Body of pancreas (tissue), 4 donors: ENCODE data around the gene IPO4. TPM values are rescaled to one million over a fixed set of nuclear protein-coding genes. Genes with fewer than 3 reads are reported as not detected.

Source experiments
- ATAC-seq: fragments of 150-250 bp; one replicate; pipeline ENCODE4 v1.9.1; 2016
- DNase-seq, 4 donors: peaks; one replicate each; pipeline ENCODE4 v3.0.0-alpha.2; 2019
- H3K27ac ChIP-seq, 4 donors: fragments of 200-600 bp; sonication (generic); 1 replicate in 3 of 4; 2 replicates in 1 of 4; pipeline versions ENCODE4 v1.5.1 to v1.6.1; 2016 to 2019; ENCODE audit warnings: mild to moderate bottlenecking in 1 of 4, mixed read lengths in 1 of 4, moderate library complexity in 1 of 4
- H3K27me3 ChIP-seq, 2 donors: fragments of 200-600 bp; sonication (generic); one replicate each; pipeline ENCODE4 v1.6.0; 2016; ENCODE audit warnings: mild to moderate bottlenecking in 1 of 2
- H3K36me3 ChIP-seq, 2 donors: fragments of 200-600 bp; sonication (generic); replicated peaks in 1 of 2; 2 replicates each; pipeline ENCODE4 v1.5.1; 2016; ENCODE audit warnings: low read depth in 2 of 2; ENCODE audit not compliant: insufficient read depth in 1 of 2
- H3K4me1 ChIP-seq: fragments of 200-600 bp; sonication (generic); one replicate; pipeline ENCODE4 v1.6.0; 2016
- H3K4me3 ChIP-seq, 2 donors: fragments of 200-600 bp; sonication (generic); 1 replicate in 1 of 2; 2 replicates in 1 of 2; pipeline ENCODE4 v1.5.1; 2016 to 2019
- H3K9me3 ChIP-seq, 3 donors: fragments of 200-600 bp; sonication (generic); 1 replicate in 2 of 3; 2 replicates in 1 of 3; pipeline ENCODE4 v1.5.1; 2016
- CTCF ChIP-seq, 7 experiments: fragments of 450-650 bp in 4 of 7; fragments of 200-600 bp in 3 of 7; sonication (generic) in 3 of 7; IDR thresholded peaks; one replicate each; pipeline ENCODE4 v1.5.1; 2016 to 2019; ENCODE audit warnings: antibody characterized with exemption in 7 of 7
- POLR2A ChIP-seq, 3 donors: fragments of 450-650 bp; IDR thresholded peaks; one replicate each; pipeline ENCODE4 v1.6.1; 2016; ENCODE audit warnings: antibody characterized with exemption in 3 of 3, mild to moderate bottlenecking in 2 of 3
- WGBS, 2 donors: methylation state at CpG; one replicate each; pipeline ENCODE4 v1.1.5; 2017; 5-methylcytosine and 5-hydroxymethylcytosine counted together
- intact Hi-C: fragments of 100-400 bp; cut with DNase I; formaldehyde crosslinking; loops from one replicate; pipeline ENCODE4 v1.15.1; 2023
- total RNA-seq, 2 donors: library from RNA; depleted of rRNA; stranded (reverse); fragments of >200 nt; gene quantifications; one replicate each; pipeline ENCODE4 v1.1.0, GENCODE V29; 2016

Gene IPO4
- total RNA-seq, 2 donors from 2014 or later = 30.4 to 73.5 TPM

- peaks cover 6 to 25% of the 10 kb centered on the region in 2 donors for H3K36me3 ChIP-seq
- no peak overlapping the region for H3K4me3 ChIP-seq
- no peaks in the 10 kb centered on the region for H3K9me3 ChIP-seq
- DNase-seq (no peak), ATAC-seq (no peak)
- TF ChIP-seq POLR2A (IDR thresholded peaks at IDR 0.05) (no peak), CTCF (IDR thresholded peaks at IDR 0.05) (no peak)
- no peaks in the 10 kb centered on the region for H3K27me3 ChIP-seq
- peaks cover 23% of the 10 kb centered on the region for H3K4me1 ChIP-seq
- 91 to 94% methylated on average over 12 of the region's 12 CpGs for WGBS, 2 donors
- no peak overlapping the region for H3K27ac ChIP-seq
- intact Hi-C loops = no loop called here
Observed at GRCh38 chr14:24157331-24157730, 31.3 kb downstream of the IPO4 start.

DNA sequence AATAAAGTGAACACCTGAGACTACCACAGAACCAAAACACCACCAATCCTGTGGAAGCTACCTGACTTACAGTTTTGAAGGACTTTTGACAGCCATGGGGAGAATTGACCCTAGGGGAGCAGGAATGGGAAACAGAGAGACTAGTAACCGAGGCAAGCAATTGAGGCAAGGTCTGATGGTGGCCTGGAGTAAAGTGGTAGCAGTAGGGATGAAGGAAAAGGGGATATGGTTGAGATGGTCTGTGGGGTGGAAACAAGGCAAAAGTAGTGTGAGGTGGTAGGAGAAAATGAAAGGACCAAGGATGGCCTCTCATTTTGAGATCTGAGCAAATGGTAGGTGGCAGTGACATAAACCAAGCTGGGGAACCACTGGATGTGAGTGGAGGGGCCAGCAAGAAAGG is 31.8 kb downstream of the IPO4 start:
- no peaks in the 10 kb centered on the region for H3K9me3 ChIP-seq
- H3K36me3 ChIP-seq = peaks cover 6 to 26% of the 10 kb centered on the region in 2 donors
- WGBS, 2 donors = 89 to 95% methylated on average over 1 of the region's 1 CpG
- DNase-seq (no peak), ATAC-seq (no peak)
- intact Hi-C loops = no loop called here
- no peak overlapping the region for H3K4me3 ChIP-seq
- H3K27me3 ChIP-seq = no peaks in the 10 kb centered on the region
- H3K4me1 ChIP-seq = peaks cover 18% of the 10 kb centered on the region
- H3K27ac ChIP-seq = no peak overlapping the region
- TF ChIP-seq POLR2A (IDR thresholded peaks at IDR 0.05) = no peak
- no peak for TF ChIP-seq CTCF (IDR thresholded peaks at IDR 0.05)

DNA sequence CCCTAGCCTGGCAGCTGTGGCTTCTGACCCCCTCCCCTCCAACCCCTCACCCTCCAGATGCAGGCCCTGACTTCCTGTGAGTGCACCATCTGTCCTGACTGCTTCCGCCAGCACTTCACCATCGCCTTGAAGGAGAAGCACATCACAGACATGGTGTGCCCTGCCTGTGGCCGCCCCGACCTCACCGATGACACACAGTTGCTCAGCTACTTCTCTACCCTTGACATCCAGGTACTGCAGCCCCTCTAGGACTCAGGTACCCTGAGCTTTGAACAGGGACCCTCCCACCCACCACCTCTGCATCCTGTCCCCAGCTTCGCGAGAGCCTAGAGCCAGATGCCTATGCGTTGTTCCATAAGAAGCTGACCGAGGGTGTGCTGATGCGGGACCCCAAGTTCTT is 33.5 kb downstream of the IPO4 start:
- WGBS, 2 donors = 89 to 95% methylated on average over 9 to 10 of the region's 10 CpGs
- TF ChIP-seq CTCF (IDR thresholded peaks at IDR 0.05) = no peak
- DNase-seq = no peak
- H3K4me3 ChIP-seq = no peak overlapping the region
- no peaks in the 10 kb centered on the region for H3K9me3 ChIP-seq
- peaks cover 6 to 36% of the 10 kb centered on the region in 2 donors for H3K36me3 ChIP-seq
- H3K4me1 ChIP-seq = peaks cover 5% of the 10 kb centered on the region
- no peaks in the 10 kb centered on the region for H3K27me3 ChIP-seq
- intact Hi-C loops = no loop called here
- H3K27ac ChIP-seq = no peak overlapping the region
- no peak for ATAC-seq

GRCh38 chr14:24151404-24152080 is 37.1 kb downstream of the IPO4 start:
- peaks cover 0 to 29% of the 10 kb centered on the region in 2 donors for H3K36me3 ChIP-seq
- WGBS, 2 donors = 94 to 95% methylated on average over 6 to 16 of the region's 16 CpGs
- intact Hi-C loops = no loop called here
- H3K4me3 ChIP-seq = no peak overlapping the region
- DNase-seq = no peak
- TF ChIP-seq CTCF (IDR thresholded peaks at IDR 0.05) = no peak
- no peak for TF ChIP-seq POLR2A (IDR thresholded peaks at IDR 0.05)
- no peak for ATAC-seq
- H3K27ac ChIP-seq = no peak overlapping the region
- H3K4me1 ChIP-seq = peaks cover 18% of the 10 kb centered on the region
- no peaks in the 10 kb centered on the region for H3K9me3 ChIP-seq
- H3K27me3 ChIP-seq = no peaks in the 10 kb centered on the region

DNA sequence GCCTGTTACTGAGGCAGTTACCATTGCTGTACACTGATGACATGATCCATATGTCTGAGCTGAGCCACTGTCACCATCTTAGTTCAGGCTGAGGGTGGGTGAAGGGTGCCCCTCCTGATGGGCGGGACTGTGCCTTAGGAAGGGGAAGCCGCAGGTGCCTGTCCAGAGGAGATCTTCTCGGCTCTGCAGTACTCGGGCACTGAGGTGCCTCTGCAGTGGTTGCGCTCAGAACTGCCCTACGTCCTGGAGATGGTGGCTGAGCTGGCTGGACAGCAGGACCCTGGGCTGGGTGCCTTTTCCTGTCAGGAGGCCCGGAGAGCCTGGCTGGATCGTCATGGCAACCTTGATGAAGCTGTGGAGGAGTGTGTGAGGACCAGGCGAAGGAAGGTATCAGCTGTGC is 37.6 kb downstream of the IPO4 start:
- 74 to 80% methylated on average over 6 to 7 of the region's 9 CpGs for WGBS, 2 donors
- TF ChIP-seq POLR2A (IDR thresholded peaks at IDR 0.05) (no peak), CTCF (IDR thresholded peaks at IDR 0.05) (no peak)
- Histone ChIP-seq H3K27me3 (no peaks in the 10 kb centered on the region), H3K4me3 (no peak overlapping the region), H3K9me3 (no peaks in the 10 kb centered on the region), H3K36me3 (peaks cover 0 to 24% of the 10 kb centered on the region in 2 donors), H3K4me1 (peaks cover 21% of the 10 kb centered on the region), H3K27ac (no peak overlapping the region)
- ATAC-seq (no peak), DNase-seq (no peak)
- intact Hi-C loops = no loop called here
